Cerebellar cortex (tissue), 1 donor: Measurements from ENCODE around the gene POLR1A.

Experiments
- DNase-seq: peaks from one replicate; pipeline ENCODE4 v3.0.0-alpha.2; 2015; ENCODE audit warnings: low spot score

POLR1A gene

GRCh38 chr2:86021396-86022378 lies 84.0 kb downstream of the POLR1A start:
- DNase-seq: peak; percentile 51

DNA sequence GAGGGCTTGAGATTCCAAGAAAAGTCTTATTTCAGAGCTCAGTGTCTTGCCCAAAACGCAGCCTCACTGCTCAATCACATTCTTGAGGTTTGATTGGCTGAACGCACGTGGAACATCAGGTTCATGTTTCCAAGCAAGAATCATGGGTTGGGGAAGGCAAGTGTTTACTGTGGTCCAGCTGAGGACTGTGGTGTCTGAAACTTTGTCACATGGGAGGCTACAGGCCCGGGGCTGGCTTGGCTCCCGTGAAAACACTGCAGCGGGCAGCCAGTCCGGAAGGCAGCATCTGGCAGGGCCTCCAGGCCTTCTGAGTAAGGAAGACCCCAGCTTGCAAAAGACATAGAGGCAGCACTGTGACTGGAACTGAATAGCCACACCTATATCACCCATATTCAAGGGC lies 84.7 kb downstream of the POLR1A start:
- no peak for DNase-seq

GRCh38 chr2:86019121-86019520 lies 86.6 kb downstream of the POLR1A start:
- DNase-seq: no peak

- peak; percentile 87 for DNase-seq
Observed at GRCh38 chr2:86017901-86018896, 87.5 kb downstream of the POLR1A start.

GRCh38 chr2:86016581-86016980 lies 89.1 kb downstream of the POLR1A start:
- no peak for DNase-seq

DNA sequence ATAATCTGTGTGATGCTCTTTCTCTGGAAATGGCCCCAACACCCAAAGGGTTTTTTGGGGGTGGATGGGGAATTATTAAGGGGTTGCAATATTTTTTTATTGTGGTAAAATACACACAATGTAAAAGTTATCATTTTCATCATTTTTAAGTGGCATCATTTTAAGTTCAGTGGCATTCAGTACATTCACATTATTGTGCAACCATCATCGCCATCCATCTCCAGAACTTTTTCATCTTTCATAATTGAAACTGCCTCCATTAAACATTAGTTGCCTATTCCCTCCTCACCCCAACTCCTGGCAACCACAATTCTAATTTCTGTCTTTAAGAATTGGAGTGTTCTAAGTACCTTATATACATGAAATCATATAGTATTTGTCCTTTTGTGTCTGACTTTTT lies 90.0 kb downstream of the POLR1A start:
- no peak for DNase-seq

- DNase-seq: no peak
Observed at GRCh38 chr2:86015006-86015405, 90.7 kb downstream of the POLR1A start.

GRCh38 chr2:86014493-86014892 lies 91.2 kb downstream of the POLR1A start:
- DNase-seq: no peak

- DNase-seq: no peak
Observed at GRCh38 chr2:86012007-86012712, 93.5 kb downstream of the POLR1A start.

DNA sequence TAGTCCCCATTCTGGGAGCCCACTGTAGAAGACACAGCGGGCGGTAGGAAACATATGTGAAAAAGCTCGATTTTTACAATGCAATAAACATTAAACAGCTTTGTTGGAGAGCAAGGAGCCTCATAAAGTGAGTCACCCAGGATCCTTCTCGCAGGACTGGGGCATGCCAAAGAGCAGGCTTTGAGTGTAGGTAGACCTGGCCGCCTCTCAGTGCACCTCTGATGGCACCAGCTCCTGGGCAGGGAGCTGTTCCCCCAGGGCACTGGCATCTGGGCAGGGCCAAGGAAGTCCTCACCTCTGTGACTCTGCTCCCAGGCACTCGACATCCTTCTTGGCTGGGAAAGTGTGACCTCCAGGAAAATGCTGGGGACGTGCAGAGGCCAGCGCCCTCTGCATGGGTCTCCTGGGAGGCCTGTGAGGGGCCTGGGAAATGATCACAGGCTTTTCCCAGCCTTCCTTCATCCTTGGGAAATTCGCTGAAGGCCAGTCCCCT lies 94.2 kb downstream of the POLR1A start:
- no peak for DNase-seq

DNA sequence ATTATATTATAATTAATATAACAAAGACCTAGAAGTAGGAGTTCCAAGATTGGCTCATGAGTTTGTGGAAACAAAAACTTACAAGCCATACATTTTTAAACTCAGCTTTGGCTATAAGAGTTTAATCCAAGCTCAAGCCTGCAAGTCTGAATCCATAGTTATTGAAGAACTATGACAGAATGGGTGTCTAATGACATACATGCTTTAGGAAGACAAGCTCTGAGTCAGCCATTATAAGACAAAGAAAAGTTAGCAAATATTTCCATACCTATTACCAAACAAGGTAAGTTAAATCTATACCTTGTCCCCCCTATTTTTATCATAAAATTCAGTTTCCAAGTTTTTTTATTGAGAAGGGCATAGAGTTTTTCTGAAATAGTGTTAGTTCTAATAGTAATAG lies 95.6 kb downstream of the POLR1A start:
- no peak for DNase-seq

DNA sequence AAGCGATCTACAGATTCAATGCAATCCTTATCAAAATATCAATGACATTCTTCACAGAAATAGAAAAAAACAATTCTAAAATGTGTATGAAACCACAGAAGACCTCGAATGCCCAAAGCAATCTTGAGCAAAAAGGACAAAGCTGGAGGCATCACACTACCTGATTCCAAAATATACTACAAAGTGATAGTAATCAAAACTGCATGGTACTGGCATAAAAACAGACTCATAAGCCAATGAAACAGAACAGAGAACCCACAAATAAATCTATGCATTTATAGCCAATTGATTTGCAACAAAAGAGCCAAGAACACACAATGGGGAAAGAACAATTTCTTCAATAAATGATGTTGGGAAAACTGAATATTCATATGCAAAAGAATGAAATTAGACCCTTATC lies 99.2 kb downstream of the POLR1A start:
- DNase-seq: no peak

- no peak for DNase-seq
Observed at GRCh38 chr2:86003967-86004366, 101.7 kb downstream of the POLR1A start.

GRCh38 chr2:86003104-86003503 lies 102.6 kb downstream of the POLR1A start:
- DNase-seq: no peak

DNA sequence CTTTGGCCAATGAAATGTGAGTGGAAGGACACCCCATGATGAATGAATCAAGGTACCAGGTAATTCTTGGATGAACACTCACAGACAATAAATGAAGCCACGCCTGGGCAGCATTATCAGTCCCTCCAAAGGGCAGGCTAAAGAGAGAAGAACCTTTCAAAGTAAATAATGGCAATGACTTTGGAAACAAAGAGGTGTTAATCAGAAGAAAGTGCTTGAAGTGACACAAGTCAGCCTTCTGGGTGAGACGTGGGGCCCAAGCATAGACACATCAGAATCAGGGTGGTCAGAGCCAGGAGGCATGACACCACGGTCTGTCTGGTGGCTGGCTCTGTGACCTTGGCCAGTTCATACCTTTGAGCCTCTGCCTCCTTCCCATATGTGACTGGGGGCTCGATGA lies 103.3 kb downstream of the POLR1A start:
- DNase-seq: no peak

DNA sequence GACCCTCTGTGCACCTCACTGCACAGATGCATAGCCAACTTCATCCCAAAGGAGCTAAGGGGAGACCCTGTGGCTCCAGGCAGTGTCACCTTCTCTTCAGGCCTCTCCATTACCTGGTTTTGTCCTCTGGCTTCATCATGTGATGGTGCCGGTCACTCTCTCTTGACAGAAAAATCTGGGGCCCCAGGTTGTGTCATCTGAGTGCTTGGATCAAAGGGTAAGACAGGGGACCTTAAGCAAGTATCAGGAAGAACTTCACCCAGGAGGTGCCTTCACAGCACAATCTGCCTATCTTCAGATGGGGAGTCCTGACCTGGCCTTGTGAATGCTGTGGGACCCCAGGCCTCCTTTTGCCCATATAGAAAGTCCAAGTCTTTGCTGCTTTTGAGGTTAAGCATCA lies 104.4 kb downstream of the POLR1A start:
- DNase-seq: no peak

- DNase-seq: no peak
Observed at GRCh38 chr2:86000938-86001312, 104.8 kb downstream of the POLR1A start.

- no peak for DNase-seq
Observed at GRCh38 chr2:86000131-86000937, 105.4 kb downstream of the POLR1A start.

DNA sequence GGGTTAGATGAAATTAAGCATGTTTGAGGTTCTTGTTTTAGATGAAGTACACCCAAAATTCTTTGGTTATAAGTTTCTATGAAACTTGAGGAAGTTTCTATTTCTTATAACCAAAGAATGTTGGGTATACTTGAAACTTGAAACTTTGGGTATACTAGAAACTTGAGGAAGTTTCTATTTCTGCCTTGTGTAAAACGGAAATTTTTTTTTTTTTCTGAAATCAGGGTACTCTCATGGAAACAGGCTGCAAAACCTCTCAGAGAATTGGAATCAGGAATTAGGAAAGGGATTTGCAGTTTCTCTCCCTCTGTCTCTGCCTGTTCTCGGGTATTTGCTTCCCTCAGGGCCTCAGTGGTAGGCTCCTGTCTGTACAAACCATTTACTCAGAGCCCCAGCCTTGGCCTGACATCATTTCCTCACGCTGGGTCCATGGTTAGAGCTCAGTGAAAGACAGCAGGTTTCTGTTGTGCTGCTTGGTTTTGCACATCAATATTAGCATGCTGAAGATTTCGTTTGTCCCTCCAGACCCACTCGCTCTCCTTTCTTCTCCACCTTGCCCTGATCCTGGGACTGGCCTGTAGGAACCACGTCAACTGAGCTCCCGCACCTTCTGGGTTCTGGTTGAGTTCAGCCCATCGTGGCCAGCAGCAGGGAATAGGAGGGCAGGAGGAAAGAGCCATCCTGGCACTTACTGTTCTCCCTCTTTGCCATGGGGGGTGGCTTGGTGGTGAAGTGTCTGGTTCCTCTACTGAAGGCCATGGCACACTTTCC lies 106.4 kb downstream of the POLR1A start:
- DNase-seq: peak; percentile 70
